ENCODE results near the gene BMP2K. TPM values are rescaled to one million over a fixed set of nuclear protein-coding genes. Genes with fewer than 3 reads are reported as not detected.

The BMP2K gene
- total RNA-seq, 6 experiments from 2014 or later: 32.3 to 53.5 (median 43.0) TPM

DNA sequence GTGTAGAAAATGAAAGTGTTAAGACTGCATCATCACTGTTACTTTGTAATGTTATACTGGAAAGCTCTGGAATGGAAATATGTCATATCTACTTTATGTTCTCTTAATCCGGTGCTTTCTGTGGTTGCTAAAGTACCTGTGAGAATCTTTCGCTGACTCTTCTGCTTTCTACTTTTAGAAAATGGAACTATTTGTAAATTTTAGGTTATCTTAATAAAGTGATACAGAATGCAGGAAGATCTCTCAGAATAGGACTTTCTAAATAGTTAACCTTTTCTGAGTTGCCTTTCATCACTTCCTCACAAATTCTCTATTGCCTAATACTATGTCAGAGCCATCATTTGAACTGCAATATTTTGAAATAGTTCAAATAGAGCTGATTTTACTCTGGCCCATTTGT is 69.3 kb downstream of the BMP2K start:
- TF ChIP-seq, protein P1, sequence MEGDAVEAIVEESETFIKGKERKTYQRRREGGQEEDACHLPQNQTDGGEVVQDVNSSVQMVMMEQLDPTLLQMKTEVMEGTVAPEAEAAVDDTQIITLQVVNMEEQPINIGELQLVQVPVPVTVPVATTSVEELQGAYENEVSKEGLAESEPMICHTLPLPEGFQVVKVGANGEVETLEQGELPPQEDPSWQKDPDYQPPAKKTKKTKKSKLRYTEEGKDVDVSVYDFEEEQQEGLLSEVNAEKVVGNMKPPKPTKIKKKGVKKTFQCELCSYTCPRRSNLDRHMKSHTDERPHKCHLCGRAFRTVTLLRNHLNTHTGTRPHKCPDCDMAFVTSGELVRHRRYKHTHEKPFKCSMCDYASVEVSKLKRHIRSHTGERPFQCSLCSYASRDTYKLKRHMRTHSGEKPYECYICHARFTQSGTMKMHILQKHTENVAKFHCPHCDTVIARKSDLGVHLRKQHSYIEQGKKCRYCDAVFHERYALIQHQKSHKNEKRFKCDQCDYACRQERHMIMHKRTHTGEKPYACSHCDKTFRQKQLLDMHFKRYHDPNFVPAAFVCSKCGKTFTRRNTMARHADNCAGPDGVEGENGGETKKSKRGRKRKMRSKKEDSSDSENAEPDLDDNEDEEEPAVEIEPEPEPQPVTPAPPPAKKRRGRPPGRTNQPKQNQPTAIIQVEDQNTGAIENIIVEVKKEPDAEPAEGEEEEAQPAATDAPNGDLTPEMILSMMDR (IDR thresholded peaks at IDR 0.05): no peak
- no peaks in the 10 kb centered on the region for H3K4me1 Mint-ChIP-seq (ENCODE audit: low read depth)
- no peak overlapping the region for H3K27ac Mint-ChIP-seq
- H3K36me3 Mint-ChIP-seq (ENCODE audit: low read depth): peaks cover 13% of the 10 kb centered on the region
- no peaks in the 10 kb centered on the region; the same call in 1 of the 2 replicates for H3K27me3 Mint-ChIP-seq (ENCODE audit: insufficient read depth)
- no peak for DNase-seq
- no peaks in the 10 kb centered on the region for H3K9me3 Mint-ChIP-seq
- H3K4me3 Mint-ChIP-seq: no peak overlapping the region

DNA sequence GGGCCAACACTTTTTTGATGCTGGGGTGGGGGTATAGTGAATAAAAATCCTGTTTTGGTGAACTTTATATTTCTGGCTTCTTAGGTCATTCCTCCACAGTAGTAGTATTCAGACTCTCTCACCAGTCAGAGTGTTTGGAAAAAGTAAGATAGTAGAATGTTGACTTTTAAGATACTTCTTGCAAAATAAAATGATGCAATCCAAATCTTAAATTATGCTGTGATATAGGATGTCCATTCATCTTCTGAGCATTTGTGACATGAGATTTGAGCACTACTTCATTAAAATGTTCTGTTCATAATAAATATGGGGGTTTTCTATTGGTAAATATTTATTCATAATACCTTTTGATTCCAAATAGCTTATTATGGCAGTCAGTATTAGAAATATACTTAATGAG is 70.1 kb downstream of the BMP2K start:
- TF ChIP-seq, protein P1 (IDR thresholded peaks at IDR 0.05): no peak
- no peak for DNase-seq

DNA sequence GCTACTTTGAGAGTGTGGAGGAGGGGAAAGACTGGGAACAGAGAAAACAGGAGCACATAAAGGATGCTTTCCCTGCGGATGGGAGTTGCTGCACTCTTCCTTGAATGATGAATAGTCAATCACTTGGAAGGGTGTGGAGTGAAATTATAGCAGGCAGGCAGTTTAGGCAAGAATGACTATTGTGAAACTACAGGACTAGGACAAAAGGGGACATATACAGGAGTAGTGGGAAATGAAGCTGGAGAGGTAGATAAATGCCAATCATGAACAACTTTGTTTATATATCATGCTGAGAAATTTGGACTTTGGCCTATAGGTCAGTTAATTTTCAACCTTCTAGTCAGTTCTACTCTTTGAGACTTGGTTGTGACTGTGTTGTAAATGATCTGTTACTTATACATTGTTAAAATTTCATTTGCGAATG is 86.2 kb downstream of the BMP2K start:
- DNase-seq: no peak
- Mint-ChIP-seq H3K27ac (no peak overlapping the region), H3K36me3 (ENCODE audit: low read depth) (peaks cover 4% of the 10 kb centered on the region; the same call in 1 of the 2 replicates), H3K27me3 (ENCODE audit: insufficient read depth) (no peaks in the 10 kb centered on the region; the same call in 1 of the 2 replicates), H3K9me3 (no peaks in the 10 kb centered on the region), H3K4me3 (no peak overlapping the region), H3K4me1 (ENCODE audit: low read depth) (peaks cover 11% of the 10 kb centered on the region)
- TF ChIP-seq, protein P1 (IDR thresholded peaks at IDR 0.05): no peak

More for the DNA sequence above, 70.1 kb downstream of the BMP2K start:
- peaks cover 13% of the 10 kb centered on the region for H3K36me3 Mint-ChIP-seq (ENCODE audit: low read depth)
- H3K27ac Mint-ChIP-seq: no peak overlapping the region
- no peak overlapping the region for H3K4me3 Mint-ChIP-seq
- H3K9me3 Mint-ChIP-seq: no peaks in the 10 kb centered on the region
- H3K27me3 Mint-ChIP-seq (ENCODE audit: insufficient read depth): no peaks in the 10 kb centered on the region; the same call in 1 of the 2 replicates
- H3K4me1 Mint-ChIP-seq (ENCODE audit: low read depth): no peaks in the 10 kb centered on the region

DNA sequence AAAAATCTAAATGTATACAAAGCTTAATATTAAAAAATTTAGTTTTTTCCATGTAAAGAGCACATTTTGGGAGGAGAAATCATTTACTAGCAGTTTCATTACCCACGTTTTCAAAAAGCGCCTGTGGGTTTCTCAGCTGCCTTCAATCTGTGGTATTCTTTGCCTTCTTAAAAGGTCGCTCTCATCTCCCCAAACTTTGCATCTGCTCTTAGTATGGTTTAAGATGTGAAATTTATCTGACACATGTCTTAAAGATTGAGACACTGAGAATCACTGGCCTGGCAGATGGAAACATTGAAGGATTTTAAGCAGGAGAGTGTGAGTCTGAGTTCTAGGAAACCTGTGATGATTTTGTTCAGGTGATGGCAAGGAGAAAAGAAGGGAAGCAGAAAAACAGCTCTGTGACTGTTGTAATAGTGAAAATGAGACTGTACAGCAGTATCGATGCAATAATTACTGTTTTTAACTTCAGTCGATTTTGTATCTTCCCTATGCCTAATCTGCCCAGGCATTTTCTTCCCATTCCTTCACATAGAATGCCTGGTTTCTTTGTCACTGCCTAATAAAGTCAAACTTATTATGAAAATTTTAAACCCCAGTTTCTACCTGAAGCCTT is 87.2 kb downstream of the BMP2K start:
- peaks cover 4% of the 10 kb centered on the region; the same call in 1 of the 2 replicates for H3K36me3 Mint-ChIP-seq (ENCODE audit: low read depth)
- no peak overlapping the region for H3K27ac Mint-ChIP-seq
- peaks cover 11% of the 10 kb centered on the region for H3K4me1 Mint-ChIP-seq (ENCODE audit: low read depth)
- TF ChIP-seq, protein P1 (IDR thresholded peaks at IDR 0.05): no peak
- DNase-seq: no peak
- H3K27me3 Mint-ChIP-seq (ENCODE audit: insufficient read depth): no peaks in the 10 kb centered on the region; the same call in 1 of the 2 replicates
- H3K9me3 Mint-ChIP-seq: no peaks in the 10 kb centered on the region
- no peak overlapping the region for H3K4me3 Mint-ChIP-seq

DNA sequence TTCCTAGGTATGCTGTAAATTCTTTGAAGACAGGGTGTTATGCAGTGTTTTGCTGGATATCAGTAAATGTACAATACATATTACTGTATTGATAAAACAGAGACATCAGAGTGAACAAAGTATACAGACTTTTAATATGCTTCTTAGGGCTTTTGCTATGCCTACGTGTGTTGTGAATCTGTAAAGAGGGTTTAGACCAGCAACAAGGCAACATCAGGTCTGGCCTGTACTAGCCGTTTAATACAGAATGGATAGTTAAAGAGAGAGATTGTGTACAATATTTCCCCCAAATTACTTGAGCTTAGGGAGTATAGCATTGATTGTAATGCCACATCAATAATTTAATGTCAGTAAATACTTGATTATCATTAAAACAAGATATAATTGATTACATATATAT is 87.8 kb downstream of the BMP2K start:
- no peak for DNase-seq
- peaks cover 4% of the 10 kb centered on the region; the same call in 1 of the 2 replicates for H3K36me3 Mint-ChIP-seq (ENCODE audit: low read depth)
- H3K27ac Mint-ChIP-seq: no peak overlapping the region
- peaks cover 11% of the 10 kb centered on the region for H3K4me1 Mint-ChIP-seq (ENCODE audit: low read depth)
- TF ChIP-seq, protein P1 (IDR thresholded peaks at IDR 0.05): no peak
- H3K27me3 Mint-ChIP-seq (ENCODE audit: insufficient read depth): no peaks in the 10 kb centered on the region; the same call in 1 of the 2 replicates
- no peaks in the 10 kb centered on the region for H3K9me3 Mint-ChIP-seq
- H3K4me3 Mint-ChIP-seq: no peak overlapping the region

Measured in HFFc6 (cell line).